Breast epithelium (tissue), 3 donors: ENCODE results near the gene CD151.

Experiments used
- POLR2A ChIP-seq: fragments of 450-650 bp; IDR thresholded peaks from one replicate; pipeline ENCODE4 v1.6.1; 2016; ENCODE audit warnings: antibody characterized with exemption, mild to moderate bottlenecking, moderate library complexity
- TF ChIP-seq, protein P1 (sequence below), 3 donors: fragments of 450-650 bp; IDR thresholded peaks; one replicate each; pipeline ENCODE4 v1.5.1; 2016 to 2017; ENCODE audit warnings: antibody characterized with exemption in 3 of 3, mild to moderate bottlenecking in 3 of 3, moderate library complexity in 3 of 3

DNA sequence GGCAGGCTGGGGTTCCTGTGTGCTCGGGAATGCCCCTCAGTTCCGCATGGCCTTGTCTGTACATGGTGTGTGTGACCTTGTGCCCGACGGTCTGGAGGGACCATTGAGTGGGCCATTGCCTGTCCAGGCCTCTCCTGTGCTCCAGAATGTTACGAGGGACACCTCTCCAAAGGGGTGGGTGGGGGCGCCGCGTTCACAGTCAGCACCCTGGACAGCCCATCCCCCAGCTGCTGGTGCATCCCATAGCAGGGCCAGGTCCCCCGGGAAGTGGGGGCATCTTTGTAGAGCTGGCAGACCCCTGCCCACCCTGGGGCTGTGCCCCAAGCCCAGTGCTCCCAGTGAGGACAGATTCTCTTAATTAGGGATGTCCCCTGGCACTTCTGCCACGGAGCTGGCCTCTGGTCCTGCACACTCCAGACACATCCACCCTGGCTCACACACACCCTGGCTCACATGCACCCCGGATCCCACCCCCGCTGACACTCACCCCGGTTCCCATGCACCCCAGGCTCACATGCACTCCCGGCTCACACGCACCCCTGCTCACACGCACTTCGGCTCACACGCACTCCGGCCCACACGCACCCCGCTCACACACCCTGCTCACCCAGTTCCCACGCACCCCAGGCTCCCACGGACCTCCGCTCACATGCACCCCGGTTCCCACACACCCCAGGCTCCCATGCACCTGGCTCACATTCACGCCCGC lies 25.5 kb downstream of the CD151 start:
- TF ChIP-seq, protein P1, sequence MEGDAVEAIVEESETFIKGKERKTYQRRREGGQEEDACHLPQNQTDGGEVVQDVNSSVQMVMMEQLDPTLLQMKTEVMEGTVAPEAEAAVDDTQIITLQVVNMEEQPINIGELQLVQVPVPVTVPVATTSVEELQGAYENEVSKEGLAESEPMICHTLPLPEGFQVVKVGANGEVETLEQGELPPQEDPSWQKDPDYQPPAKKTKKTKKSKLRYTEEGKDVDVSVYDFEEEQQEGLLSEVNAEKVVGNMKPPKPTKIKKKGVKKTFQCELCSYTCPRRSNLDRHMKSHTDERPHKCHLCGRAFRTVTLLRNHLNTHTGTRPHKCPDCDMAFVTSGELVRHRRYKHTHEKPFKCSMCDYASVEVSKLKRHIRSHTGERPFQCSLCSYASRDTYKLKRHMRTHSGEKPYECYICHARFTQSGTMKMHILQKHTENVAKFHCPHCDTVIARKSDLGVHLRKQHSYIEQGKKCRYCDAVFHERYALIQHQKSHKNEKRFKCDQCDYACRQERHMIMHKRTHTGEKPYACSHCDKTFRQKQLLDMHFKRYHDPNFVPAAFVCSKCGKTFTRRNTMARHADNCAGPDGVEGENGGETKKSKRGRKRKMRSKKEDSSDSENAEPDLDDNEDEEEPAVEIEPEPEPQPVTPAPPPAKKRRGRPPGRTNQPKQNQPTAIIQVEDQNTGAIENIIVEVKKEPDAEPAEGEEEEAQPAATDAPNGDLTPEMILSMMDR (IDR thresholded peaks at IDR 0.05) = no peak
- TF ChIP-seq POLR2A = no peak
